Measurements from ENCODE around the gene IGFBP4. TPM values are rescaled to one million over a fixed set of nuclear protein-coding genes. Genes with fewer than 3 reads are reported as not detected.

IGFBP4 gene
- total and polyA plus RNA-seq, 10 of the 15 experiments (the other 5 are each of a cell fraction or from before 2014, with no cell fraction given), result 2.4 to 22.3 (median 6.6) TPM

DNA sequence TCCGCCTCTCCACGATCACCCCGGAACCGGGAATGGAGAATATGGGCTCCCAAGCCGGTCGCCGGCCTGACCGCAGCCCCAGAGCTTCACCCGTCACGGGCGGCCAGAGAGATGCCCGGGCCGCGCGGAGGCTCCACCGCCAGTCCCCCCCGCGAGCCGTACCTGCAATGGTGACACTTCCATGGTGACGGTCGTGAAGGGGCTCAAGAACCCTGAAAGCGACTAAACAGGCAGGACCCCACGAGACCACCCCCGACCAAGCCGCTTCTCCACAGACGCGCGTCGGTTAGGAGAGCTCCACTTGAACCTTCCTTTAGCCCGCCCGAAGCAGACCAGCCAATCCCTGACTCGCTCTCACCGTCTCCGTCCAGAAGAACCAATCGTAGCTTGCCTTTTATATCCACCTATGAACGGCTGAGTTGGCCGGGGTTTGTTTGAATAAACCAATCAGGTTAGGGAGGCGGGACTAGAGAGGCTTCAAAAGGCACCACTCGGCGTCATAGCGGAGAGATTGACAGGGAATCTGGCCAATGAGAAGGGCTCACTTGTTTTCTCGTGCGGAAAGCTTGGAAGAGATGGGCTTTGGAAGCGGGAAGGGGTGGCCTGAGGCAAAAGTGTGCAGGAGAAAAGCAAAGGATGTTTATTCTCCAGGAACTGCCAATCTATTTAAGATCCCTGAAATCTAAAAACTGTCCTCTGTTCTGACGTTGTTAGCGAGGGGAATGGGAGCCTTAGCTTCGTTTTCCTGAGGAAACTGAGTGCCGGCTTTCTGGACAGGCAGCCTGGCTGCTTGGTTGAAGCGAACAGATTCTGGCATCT lies 25.4 kb upstream of the IGFBP4 start, which contains the start of gene TOP2A (continued):
- TF ChIP-seq NFIC (IDR thresholded peaks at IDR 0.05; ENCODE audit: low read depth, low read length) (peak; percentile 62; the same call in 1 of the 2 replicates), ZZZ3 (IDR thresholded peaks at IDR 0.05; ENCODE audit: control insufficient read depth, insufficient read length, low read depth) (no peak), IKZF2 (IDR thresholded peaks at IDR 0.05) (peak; percentile 53 to 62), NFYB (IDR thresholded peaks at IDR 0.05; ENCODE audit: insufficient read depth, low read depth, low read length) (peak; percentile 99), DPF2 (IDR thresholded peaks at IDR 0.05) (peak; percentile 97), SIX5 (IDR thresholded peaks at IDR 0.05; ENCODE audit: low read depth, low read length, severe bottlenecking) (no peak), MEF2A (IDR thresholded peaks at IDR 0.05; ENCODE audit: insufficient read depth, low read depth, low read length) (no peak), SRF (IDR thresholded peaks at IDR 0.05; ENCODE audit: low read depth in 2 of 2, low read length in 2 of 2) (0 out of 4 replicates have a peak, but pooled peaks of 1 of the 2 experiments have one; percentile 10), JUNB (IDR thresholded peaks at IDR 0.05) (no peak), KLF5 (IDR thresholded peaks at IDR 0.05; ENCODE audit: partially characterized antibody) (no peak), SREBF2 (IDR thresholded peaks at IDR 0.05; ENCODE audit: low read length) (peak; percentile 85), RB1 (IDR thresholded peaks at IDR 0.05; ENCODE audit: borderline replicate concordance) (no peak; the same call in 1 of the 2 replicates), SUPT20H (IDR thresholded peaks at IDR 0.05; ENCODE audit: borderline replicate concordance, control insufficient read depth, low read depth, low read length) (no peak), GATAD2B (conservative IDR thresholded peaks at IDR 0.05; ENCODE audit: low read depth) (peak; percentile 77), SMAD5 (IDR thresholded peaks at IDR 0.05; ENCODE audit: low read depth) (peak; percentile 45; the same call in 1 of the 2 replicates), EED (IDR thresholded peaks at IDR 0.05; ENCODE audit: low read depth) (no peak), MXI1 (IDR thresholded peaks at IDR 0.05; ENCODE audit: low read depth, low read length) (peak; percentile 83)
- TF ChIP-seq, protein P1, sequence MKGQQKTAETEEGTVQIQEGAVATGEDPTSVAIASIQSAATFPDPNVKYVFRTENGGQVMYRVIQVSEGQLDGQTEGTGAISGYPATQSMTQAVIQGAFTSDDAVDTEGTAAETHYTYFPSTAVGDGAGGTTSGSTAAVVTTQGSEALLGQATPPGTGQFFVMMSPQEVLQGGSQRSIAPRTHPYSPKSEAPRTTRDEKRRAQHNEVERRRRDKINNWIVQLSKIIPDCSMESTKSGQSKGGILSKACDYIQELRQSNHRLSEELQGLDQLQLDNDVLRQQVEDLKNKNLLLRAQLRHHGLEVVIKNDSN (IDR thresholded peaks at IDR 0.05; ENCODE audit: borderline replicate concordance, extremely low read length, insufficient read depth, low read depth, low read length), result no peak
- TF ChIP-seq, protein P2, sequence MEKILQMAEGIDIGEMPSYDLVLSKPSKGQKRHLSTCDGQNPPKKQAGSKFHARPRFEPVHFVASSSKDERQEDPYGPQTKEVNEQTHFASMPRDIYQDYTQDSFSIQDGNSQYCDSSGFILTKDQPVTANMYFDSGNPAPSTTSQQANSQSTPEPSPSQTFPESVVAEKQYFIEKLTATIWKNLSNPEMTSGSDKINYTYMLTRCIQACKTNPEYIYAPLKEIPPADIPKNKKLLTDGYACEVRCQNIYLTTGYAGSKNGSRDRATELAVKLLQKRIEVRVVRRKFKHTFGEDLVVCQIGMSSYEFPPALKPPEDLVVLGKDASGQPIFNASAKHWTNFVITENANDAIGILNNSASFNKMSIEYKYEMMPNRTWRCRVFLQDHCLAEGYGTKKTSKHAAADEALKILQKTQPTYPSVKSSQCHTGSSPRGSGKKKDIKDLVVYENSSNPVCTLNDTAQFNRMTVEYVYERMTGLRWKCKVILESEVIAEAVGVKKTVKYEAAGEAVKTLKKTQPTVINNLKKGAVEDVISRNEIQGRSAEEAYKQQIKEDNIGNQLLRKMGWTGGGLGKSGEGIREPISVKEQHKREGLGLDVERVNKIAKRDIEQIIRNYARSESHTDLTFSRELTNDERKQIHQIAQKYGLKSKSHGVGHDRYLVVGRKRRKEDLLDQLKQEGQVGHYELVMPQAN (conservative IDR thresholded peaks at IDR 0.05), result peak; percentile 98
- TF ChIP-seq, protein P3, sequence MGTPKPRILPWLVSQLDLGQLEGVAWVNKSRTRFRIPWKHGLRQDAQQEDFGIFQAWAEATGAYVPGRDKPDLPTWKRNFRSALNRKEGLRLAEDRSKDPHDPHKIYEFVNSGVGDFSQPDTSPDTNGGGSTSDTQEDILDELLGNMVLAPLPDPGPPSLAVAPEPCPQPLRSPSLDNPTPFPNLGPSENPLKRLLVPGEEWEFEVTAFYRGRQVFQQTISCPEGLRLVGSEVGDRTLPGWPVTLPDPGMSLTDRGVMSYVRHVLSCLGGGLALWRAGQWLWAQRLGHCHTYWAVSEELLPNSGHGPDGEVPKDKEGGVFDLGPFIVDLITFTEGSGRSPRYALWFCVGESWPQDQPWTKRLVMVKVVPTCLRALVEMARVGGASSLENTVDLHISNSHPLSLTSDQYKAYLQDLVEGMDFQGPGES (IDR thresholded peaks at IDR 0.05), result peak; percentile 99
- TF ChIP-seq, protein P4, sequence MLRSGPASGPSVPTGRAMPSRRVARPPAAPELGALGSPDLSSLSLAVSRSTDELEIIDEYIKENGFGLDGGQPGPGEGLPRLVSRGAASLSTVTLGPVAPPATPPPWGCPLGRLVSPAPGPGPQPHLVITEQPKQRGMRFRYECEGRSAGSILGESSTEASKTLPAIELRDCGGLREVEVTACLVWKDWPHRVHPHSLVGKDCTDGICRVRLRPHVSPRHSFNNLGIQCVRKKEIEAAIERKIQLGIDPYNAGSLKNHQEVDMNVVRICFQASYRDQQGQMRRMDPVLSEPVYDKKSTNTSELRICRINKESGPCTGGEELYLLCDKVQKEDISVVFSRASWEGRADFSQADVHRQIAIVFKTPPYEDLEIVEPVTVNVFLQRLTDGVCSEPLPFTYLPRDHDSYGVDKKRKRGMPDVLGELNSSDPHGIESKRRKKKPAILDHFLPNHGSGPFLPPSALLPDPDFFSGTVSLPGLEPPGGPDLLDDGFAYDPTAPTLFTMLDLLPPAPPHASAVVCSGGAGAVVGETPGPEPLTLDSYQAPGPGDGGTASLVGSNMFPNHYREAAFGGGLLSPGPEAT (IDR thresholded peaks at IDR 0.05; ENCODE audit: low read depth), result peak; percentile 67
